Hematopoietic multipotent progenitor cell treated with erythropoietin and hydrocortisone succinate and interleukin-3 and kit ligand, for 17 days (in vitro differentiated cells): ENCODE measurements around the gene GJA5.

Experiments
- DNase-seq: peaks from one replicate; pipeline ENCODE4 v3.0.0-alpha.2; 2015; ENCODE audit warnings: low spot score

The GJA5 gene

GRCh38 chr1:147729315-147729714 is 31.1 kb downstream of the GJA5 start:
- DNase-seq, result no peak

- DNase-seq, result no peak
Measured at GRCh38 chr1:147726168-147726567, 34.2 kb downstream of the GJA5 start.

GRCh38 chr1:147725685-147726084 is 34.7 kb downstream of the GJA5 start:
- no peak for DNase-seq

- DNase-seq, result no peak
Measured at GRCh38 chr1:147723691-147724323, 36.6 kb downstream of the GJA5 start.

- no peak for DNase-seq
Measured at GRCh38 chr1:147722124-147722523, 38.3 kb downstream of the GJA5 start.

- no peak for DNase-seq
Measured at GRCh38 chr1:147721716-147722115, 38.7 kb downstream of the GJA5 start.

- no peak for DNase-seq
Measured at GRCh38 chr1:147720557-147720956, 39.8 kb downstream of the GJA5 start.

- DNase-seq, result no peak
Measured at GRCh38 chr1:147719711-147720225, 40.6 kb downstream of the GJA5 start.

- DNase-seq, result no peak
Measured at GRCh38 chr1:147719029-147719698, 41.2 kb downstream of the GJA5 start.

GRCh38 chr1:147717706-147718097 is 42.7 kb downstream of the GJA5 start:
- DNase-seq, result no peak

GRCh38 chr1:147717051-147717705 is 43.2 kb downstream of the GJA5 start:
- DNase-seq, result no peak

- DNase-seq, result no peak
Measured at GRCh38 chr1:147712605-147713004, 47.8 kb downstream of the GJA5 start.
